Epithelial cell of prostate (primary cell): ENCODE results near the gene ZDBF2.
A peak's percentile ranks its signal among the peaks of the same experiment; 100 is the strongest.
"Not testable (repeated sequence)": the region's sequence is repeated elsewhere in the genome, so short reads cannot be mapped to it uniquely, and the experiment has no call there.

ENCODE experiments used
- DNase-seq: peaks from one replicate; pipeline ENCODE4 v3.0.0-alpha.2; 2011; ENCODE audit warnings: low read depth, low spot score
- H3K27ac ChIP-seq: fragments of 450-650 bp; 2 replicates; pipeline ENCODE4 v1.5.1; 2017; ENCODE audit warnings: mild to moderate bottlenecking

The ZDBF2 gene

DNA sequence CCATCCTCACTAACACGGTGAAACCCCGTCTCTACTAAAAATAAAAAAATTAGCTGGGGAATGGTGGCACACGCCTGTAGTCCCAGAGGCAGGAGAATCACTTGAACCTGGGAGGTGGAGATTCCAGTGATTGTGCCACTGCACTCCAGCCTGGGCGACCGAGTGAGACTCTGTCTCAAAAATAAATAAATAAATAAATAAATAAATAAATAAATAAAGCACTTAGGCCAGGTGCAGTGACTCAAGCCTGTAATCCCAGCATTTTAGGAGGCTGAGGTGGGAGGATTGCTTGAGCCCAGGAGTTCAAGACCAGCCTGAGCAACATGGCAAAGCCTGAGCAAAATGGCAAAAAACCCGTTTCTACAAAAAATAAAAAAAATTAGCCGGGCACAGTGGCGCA, 15.8 kb upstream of the ZDBF2 start:
- H3K27ac ChIP-seq, DNase-seq: not testable (repeated sequence)

DNA sequence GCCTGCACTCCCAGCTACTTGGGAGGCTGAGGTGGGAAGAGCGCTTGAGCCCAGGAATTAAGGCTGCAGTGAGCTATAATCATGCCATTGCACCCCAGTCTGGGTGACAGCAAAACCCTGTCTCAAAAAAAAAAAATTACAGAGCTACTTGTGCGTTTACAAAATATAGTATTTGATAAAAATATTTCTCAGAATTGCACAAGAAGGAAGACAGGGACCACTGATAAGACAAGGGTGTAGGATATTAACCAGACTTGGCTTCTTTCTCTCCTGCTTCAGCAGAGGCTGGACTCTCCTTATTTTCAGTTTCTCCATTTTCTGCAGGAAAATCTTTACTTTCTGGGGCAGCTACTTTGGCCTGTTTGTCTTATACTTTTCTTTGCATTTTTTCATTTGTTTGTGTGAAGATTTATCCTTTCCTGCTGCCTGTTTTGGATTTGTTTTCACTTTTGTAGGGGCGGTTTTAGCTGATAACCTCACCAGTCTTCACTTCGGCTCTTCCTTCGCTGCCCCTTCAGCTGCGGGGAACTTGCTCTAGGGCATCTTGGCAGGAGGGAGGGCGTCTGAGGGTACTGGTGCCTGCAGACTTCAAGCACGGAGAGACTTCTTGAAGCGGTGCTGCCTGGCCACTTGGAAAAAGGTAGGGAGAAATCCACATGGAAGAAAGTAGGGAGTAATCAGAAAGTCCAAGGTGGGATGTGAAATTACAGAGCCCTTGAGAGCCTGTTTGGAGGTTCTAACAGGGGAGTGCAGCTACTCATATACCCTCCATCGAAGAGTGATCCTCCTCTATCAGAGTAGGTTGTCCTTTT, 14.9 kb upstream of the ZDBF2 start:
- DNase-seq: no peak
- H3K27ac ChIP-seq: no peak overlapping the region

DNA sequence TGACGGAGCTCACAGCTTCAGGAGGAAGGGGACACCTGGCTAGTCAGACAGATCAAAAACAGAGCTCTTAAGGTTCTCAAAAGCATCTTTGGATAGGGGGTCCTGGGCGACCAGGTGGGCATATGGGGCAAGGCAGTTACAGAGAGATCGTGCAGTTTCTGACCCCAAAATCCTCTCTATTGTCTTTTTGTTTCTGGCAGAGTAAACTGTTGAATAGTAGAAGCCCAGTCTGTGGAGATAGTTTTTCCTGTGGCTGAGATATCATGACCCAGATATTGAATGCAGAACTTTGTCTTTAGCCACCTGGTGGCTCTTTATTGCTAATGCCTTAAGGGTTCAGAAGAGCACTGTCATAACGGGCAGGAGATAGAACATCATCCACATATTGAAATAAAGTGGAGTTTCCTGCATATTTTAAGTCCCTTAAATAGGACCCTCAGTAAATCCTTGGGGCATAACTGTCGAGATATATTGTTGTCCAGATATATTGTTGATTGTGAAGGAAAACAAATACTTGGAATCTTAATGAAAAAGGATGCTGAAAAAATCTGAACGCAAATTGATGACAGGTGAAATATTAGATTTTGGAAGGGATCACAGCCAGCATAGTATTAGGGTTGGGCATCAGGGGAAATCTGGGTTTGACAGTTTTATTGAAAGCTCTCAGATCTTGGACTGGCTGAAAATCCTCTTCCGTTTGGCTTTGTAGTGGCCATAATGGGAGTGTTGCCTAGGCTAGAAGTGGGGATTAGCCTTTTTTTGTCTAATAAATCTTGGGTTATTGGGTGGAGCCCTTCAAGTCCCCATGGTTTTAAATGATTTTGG, 14.1 kb upstream of the ZDBF2 start:
- H3K27ac ChIP-seq: no peak overlapping the region
- no peak for DNase-seq

DNA sequence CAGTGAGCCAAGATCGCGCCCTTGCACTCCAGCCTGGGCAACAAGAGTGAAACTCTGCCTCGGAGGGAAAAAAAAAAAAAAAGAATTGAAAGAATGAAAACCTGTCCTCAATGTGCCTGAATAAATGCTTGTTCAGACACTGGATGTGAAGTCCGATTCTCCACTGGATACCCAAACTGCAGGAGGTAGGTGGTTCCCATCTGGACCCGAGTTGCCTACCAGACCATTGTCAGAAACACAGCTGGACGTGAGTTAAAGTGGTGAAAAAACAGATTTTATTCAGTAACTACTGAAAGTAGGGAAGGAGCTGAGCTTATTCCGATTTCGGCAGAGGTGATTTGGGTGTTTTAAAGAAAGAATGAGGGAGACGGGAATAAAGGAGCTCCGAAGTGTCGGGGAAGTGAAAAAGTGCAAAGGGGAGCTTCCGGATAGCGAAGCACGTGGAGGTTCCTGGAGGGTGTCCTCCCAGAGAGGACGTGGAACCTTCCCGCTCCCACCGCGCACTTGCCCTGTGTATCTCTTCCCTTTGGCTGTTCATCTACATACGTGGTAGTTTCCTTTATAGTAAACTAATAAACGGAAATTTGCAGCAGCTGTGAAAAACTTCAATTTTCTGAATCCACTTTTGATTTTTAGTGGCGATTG, 10.4 kb upstream of the ZDBF2 start:
- H3K27ac ChIP-seq: no peak overlapping the region
- no peak for DNase-seq

DNA sequence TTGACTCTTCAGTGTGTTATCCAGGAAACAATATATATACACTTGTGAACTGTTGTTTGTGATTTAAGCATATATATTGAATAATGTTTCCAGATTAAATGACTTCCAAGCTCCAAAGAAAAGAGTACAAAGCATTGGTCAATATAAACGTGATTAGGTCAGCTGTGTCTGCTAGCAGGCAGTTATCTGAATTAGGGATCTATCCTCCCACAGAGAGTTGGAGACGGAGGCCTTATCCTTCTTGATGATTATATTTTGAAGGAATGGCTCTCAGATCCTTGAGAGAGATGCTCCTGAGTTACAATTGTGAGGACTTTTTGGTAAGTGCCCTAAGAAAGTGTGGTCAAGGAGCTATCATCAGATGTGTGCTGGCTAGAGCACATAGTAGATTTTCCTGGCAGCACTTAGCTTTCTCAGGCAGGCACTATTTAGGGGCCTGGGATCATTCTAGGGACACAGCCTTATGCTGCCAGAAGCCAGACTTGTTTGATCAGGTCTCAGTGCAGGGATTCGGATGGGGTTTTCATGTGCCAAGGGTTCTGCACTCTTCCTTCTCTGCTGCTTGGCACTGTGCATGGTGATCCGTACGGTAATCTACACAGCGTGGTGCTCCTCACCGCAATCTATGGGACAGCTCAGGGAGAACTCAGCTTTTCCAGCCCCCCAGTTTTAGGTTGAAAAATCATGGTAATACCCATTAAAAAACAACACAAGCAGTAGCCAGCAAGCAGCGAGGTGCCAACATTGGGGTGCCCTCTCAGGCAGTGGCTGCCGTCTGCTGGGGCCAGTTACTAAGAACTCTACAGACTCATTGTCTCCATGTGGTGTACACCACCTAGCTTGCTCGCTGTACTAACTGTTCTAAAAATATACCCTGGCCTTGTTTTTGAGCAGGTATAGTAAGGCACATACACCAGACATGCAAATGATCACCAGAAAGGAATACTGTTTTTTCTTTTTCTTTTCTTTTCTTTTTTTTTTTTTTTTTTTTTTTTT, 8.0 kb upstream of the ZDBF2 start:
- DNase-seq: no peak
- H3K27ac ChIP-seq: no peak overlapping the region

DNA sequence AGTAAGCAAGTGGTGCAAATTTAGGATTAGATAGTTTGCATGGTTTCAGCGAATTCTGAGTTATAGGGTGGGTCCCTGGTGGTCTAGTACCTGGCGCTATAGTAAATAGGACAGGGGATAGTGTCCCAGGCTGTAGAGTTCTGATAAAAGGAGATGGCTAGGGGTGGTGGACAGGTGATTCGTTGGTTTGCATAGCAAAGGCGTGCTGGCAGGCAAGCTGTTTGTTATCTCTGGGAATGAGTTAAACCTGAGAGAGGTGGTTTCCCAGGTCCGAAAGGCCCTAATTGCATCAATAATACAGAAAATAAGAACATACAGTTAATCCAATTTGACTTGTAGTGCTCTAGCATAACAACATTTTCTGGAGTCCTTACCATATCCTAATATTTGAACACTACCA, 6.9 kb upstream of the ZDBF2 start:
- no peak overlapping the region for H3K27ac ChIP-seq

DNA sequence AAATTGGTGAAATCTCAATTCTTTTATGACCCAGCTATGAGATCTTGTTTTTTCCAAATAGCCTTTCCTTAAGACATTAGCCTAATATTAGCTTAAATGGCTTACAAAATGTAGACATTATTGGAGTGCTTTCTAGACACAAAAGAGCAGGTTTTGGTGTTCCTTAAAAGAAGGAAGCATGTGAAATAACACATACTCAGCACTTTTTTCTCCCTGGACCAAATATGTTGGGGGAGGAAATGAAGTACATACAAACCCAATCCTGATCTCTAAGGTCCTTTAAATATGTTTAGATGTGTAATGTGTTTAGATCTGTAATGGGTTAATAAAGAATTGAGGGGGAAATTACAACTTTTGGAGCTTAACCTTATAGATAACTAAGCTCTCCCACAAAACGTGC, 3.4 kb upstream of the ZDBF2 start:
- no peak overlapping the region for H3K27ac ChIP-seq
- DNase-seq: no peak

More for the DNA sequence above, 6.9 kb upstream of the ZDBF2 start:
- DNase-seq: no peak

DNA sequence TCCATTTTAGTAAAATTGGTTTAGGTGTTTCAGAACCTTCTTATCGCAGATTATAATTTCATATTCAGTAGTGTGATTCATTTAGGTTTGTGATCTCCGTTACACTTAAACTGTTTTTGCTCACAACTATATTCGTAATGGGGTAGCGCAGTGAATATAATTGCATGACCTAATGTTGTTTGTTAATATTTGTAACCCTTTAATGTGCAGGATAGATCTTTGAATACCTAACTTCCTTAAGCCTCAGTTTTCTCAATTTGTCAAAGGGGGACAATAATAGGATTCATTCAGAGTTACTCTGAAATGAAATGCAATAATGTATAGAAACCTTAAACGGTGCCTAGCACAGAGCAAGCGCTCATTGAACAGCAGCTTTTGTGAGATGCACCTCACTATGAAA, 558 bp upstream of the ZDBF2 start:
- no peak overlapping the region for H3K27ac ChIP-seq
- DNase-seq: no peak

DNA sequence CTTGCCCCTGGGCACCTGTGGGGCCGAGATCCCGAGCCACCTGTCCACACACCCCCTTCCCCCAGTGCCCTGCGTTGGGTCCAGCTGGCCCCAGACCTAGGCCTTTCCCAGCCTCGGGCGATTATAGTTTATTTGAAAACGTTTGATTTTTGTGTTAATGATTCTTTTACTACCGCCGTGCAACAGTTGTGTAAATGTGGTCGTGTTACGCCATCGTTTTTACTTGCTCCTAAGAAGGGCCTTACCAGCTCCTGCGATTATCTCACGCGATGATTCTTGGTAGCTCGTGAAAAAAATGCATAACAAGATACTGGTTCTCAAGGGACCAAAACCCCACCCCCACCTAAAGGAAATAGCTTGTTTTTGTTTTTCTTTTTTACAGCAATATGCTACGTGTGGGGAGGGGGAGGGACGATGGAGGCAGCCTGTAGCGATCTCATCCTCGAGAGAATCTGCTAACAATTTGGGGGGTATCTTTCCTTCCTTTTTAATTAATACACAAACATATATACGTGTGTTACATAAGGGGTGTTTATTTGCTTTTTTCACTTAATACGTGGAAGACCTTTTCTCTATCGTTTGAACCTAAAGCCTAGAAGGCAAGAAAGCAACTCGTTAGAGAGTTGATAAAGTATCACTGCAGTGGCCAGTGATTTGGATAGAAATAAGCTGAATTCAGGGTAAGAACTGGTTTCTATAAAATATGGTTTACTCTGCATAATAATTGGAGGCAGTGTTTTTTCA, 1.0 kb downstream of the ZDBF2 start:
- H3K27ac ChIP-seq: peak overlapping the region; percentile 33
- no peak for DNase-seq

DNA sequence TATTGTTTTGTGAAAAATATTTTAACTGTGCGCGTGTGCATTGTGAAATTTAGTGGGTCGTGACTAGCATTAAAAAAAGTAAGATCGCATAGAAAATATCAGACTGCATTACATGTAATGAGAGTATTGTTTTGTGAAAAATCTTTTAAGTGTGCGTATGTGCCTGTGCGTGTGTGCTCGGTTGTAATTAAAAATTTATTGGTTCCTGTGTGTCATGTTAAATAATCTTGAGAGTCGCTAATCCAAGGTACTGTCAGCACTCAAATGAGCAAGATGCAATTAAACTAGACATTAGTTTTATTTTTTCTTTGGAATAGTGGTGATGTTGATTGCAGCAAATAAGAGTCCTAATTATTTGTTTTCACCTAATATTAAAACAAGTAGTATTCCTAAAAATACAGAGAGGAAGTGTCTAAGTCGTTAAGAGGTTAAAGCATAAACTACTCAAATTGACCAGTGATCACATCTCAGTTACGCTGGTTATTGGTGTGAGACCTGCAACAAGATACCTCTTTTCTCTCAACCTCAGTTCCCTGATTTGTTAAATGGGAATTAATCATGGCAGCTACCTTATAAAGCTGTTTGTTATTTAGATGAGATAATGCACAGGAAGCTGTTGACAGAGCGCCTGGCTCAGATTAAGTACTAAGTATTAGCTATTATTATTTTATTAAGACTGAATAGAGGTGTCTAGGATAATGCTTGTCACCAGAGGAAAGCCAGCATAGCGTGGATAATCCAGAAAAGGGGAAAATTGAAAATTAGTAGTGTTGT, 1.9 kb downstream of the ZDBF2 start:
- no peak overlapping the region for H3K27ac ChIP-seq
- DNase-seq: no peak

DNA sequence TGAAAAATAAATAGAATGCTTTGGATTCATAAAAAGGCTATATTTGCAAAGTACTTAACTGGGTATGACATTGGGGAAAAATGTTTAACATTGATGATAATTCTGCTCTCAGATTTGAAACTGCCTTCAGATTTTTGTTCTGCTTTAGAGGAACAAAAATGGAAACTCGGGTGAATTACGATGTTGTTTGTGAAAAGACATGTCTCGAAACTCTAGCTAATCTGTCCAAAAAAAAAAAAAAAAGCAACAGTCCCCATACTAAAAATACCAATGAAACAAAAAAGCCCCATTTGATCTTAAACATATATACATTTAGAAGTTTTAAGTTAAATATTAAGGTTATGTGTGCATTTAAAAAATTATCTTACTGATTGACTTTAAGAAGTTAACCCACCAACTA, 3.0 kb downstream of the ZDBF2 start:
- DNase-seq: no peak
- H3K27ac ChIP-seq: no peak overlapping the region

DNA sequence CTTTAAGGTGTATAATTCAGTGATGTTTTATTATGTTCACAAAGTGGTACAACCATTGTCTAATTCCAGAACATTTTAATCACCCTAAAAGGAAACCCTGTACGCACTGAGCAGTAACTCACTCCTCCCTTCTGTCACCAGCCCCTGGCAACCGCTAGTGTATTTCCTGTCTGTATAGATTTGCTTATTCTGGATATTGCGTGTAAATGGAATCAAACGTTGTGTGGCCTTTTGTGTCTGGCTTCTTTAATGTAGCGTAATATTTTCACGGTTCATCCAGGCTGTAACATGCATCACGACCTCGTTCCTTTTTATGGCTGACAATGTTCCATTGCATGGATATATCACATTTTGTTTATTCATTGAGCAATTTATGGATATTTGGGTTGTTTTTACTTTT, 8.3 kb downstream of the ZDBF2 start:
- no peak for DNase-seq
- H3K27ac ChIP-seq: no peak overlapping the region

DNA sequence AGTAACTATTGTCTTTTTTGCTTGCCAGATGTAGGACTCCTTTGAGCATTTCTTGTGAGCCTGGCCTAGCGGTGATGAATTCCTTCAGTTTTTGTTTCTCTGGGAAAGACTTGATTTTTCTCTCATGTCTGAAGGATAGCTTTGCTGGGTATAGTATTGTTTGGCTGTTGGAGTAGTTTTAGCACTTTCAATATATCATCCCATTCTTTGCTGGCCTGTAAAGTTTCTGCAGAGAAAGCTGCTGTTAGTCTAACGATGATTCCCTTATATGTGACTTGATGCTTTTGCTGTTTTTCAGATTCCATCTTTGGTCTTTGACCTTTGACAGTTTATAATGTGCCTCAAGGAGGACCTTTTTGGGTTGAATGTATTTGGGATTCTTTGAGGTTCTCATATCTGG, 12.7 kb downstream of the ZDBF2 start:
- no peak overlapping the region for H3K27ac ChIP-seq
- DNase-seq: no peak

DNA sequence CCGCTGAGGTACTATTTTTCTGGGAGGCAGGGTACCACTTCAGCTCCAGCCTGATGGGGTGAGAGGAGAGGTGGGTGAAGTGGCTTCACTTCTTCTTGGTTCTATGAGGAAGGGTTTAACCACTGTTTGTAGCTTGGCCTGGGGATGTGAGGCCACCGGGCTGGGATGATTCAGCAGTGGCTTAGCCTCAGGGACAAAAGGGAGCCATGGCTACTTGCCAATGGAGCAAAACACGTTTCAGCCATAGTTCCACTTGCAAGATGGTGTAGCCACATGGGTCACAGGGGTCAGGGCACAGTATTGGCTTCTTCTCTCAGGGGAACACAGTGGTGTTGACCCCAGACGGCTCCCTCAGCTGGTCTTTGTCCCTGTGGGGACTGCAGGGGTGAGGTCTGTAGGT, 14.9 kb downstream of the ZDBF2 start:
- no peak overlapping the region for H3K27ac ChIP-seq
- DNase-seq: no peak

DNA sequence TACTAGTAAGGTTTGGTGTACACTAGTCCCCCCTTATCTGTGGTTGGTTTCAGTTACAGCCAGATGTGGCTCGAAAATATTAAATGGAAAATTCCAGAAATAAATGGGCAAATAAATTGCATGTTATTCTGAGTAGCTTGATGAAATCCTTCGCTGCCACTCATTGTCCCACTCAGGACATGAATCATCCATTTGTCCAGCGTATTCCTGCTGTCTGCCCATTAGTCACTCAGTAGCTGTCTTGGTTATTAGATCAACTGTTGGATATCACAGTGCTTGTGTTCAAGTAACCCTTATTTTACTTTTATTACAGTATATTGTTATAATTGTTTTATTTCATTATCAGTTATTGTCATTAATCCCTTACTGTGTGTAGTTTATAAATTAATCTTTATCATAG, 21.7 kb downstream of the ZDBF2 start:
- DNase-seq: peak; percentile 20
- H3K27ac ChIP-seq: peak overlapping the region; percentile 4

DNA sequence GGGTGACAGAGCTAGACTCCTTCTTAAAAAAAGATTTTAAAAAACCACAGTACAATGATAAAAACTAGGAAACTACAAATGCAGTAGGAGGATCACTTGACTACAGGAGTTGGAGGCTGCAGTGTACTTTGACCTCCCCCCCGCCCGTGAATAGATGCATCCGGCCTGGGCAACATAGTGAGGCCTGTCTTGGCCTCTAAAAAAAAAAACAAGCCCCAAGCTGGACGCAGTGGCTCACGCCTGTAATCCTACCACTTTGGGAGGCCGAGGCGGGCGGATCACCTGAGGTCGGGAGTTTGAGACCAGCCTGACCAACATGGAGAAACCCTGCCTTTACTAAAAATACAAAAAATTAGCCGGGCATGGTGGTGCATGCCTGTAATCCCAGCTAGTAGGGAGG, 25.1 kb downstream of the ZDBF2 start:
- DNase-seq: not testable (repeated sequence)

DNA sequence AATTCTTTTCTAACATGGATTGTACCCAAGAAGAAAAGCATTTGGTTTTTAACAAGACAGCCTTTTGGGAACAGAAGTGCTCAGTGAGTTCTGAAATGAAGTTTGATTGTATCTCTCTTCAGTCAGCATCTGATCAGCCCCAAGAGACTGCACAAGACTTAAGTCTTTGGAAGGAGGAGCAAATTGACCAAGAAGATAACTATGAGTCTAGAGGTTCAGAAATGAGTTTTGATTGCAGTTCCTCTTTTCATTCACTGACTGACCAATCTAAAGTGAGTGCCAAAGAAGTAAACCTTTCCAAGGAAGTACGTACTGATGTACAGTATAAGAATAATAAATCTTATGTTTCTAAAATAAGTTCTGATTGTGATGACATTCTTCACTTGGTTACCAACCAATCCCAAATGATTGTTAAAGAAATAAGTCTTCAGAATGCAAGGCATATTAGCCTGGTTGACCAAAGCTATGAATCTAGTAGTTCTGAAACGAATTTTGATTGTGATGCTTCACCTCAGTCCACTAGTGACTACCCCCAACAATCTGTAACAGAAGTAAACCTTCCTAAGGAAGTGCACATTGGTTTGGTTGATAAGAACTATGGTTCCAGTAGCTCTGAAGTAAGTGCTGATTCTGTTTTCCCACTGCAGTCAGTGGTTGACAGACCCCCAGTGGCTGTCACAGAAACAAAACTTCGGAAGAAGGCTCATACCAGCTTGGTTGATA, 31.2 kb downstream of the ZDBF2 start:
- H3K27ac ChIP-seq: no peak overlapping the region
- no peak for DNase-seq

More for the DNA sequence above, 25.1 kb downstream of the ZDBF2 start:
- not testable (repeated sequence) for H3K27ac ChIP-seq

DNA sequence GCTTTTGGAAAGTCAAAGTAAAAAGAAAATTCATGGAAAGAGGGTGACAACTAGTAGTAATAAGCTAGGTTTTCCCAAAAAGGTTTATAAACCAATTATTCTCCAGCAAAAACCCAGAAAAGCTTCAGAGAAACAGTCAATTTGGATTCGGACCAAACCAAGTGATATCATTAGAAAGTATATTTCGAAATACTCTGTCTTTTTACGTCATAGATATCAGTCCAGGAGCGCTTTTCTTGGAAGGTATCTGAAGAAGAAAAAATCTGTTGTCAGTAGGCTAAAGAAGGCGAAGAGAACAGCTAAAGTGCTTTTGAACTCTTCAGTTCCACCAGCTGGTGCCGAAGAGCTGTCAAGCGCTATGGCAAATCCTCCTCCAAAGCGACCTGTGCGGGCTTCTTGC, 36.6 kb downstream of the ZDBF2 start:
- DNase-seq: no peak
- no peak overlapping the region for H3K27ac ChIP-seq
